SK-N-SH (cell line): Measurements from ENCODE around the gene RABL6. TPM values are rescaled to one million over a fixed set of nuclear protein-coding genes. Genes with fewer than 3 reads are reported as not detected.

Source experiments
- CTCF ChIA-PET: fragments of 300-600, 350-600 bp; formaldehyde crosslinking; extraction: SDS; loops from one replicate; lab custom pipeline; 2021; lab: Yijun Ruan, JAX
- POLR2A ChIA-PET: fragments of 350-600 bp; sonication (Branson Sonifier 250); formaldehyde crosslinking; extraction: SDS; loops from one replicate; lab custom pipeline; 2020; ENCODE audit warnings: antibody characterized with exemption, inconsistent platforms; lab: Yijun Ruan, JAX
- DNase-seq: peaks from one replicate; pipeline ENCODE4 v3.0.0; 2012
- H2AFZ ChIP-seq: fragments of 200-600 bp; sonication (generic); 2 replicates; pipeline ENCODE4 v1.8.1; 2016; ENCODE audit warnings: antibody characterized with exemption, mild to moderate bottlenecking, low read depth
- H3F3A ChIP-seq: fragments of 200-600 bp; sonication (generic); replicated peaks from 2 replicates; pipeline ENCODE3; 2016; ENCODE audit warnings: antibody characterized with exemption, mild to moderate bottlenecking; ENCODE audit not compliant: insufficient read depth
- H3K27ac ChIP-seq, 2 experiments: fragments of 200-500 bp in 1 of 2; fragments of 200-600 bp in 1 of 2; sonication (Bioruptor generic) in 1 of 2; sonication (generic), shearing (Covaris generic) in 1 of 2; 2 replicates each; pipeline versions ENCODE4 v1.5.1 to v1.6.1; 2014 to 2016; ENCODE audit warnings: low read depth in 2 of 2, inconsistent platforms in 1 of 2, low read length in 1 of 2, mild to moderate bottlenecking in 1 of 2, mixed read lengths in 1 of 2
- H3K27me3 ChIP-seq: fragments of 200-600 bp; sonication (generic), shearing (Covaris generic); 2 replicates; pipeline ENCODE4 v1.6.1; 2016; ENCODE audit warnings: mixed run types; ENCODE audit not compliant: insufficient read depth
- H3K36me3 ChIP-seq, 2 experiments: fragments of 200-500 bp in 1 of 2; fragments of 200-600 bp in 1 of 2; sonication (Bioruptor generic) in 1 of 2; sonication (generic) in 1 of 2; replicated peaks in 1 of 2; 2 replicates each; pipeline versions ENCODE3 to v1.5.1; 2014 to 2016; ENCODE audit warnings: low read length in 1 of 2, mild to moderate bottlenecking in 1 of 2; ENCODE audit not compliant: insufficient read depth in 2 of 2, control insufficient read depth in 1 of 2
- H3K4me1 ChIP-seq, 2 experiments: fragments of 200-500 bp in 1 of 2; fragments of 200-600 bp in 1 of 2; sonication (Bioruptor generic) in 1 of 2; sonication (generic), shearing (Covaris generic) in 1 of 2; 2 replicates each; pipeline versions ENCODE4 v1.5.1 to v1.6.1; 2014 to 2016; ENCODE audit warnings: low read depth in 1 of 2, low read length in 1 of 2, mixed run types in 1 of 2; ENCODE audit not compliant: insufficient read depth in 2 of 2, control insufficient read depth in 1 of 2
- H3K4me2 ChIP-seq: fragments of 200-600 bp; sonication (generic), shearing (Covaris generic); 2 replicates; pipeline ENCODE4 v1.6.1; 2017; ENCODE audit warnings: mixed run types
- H3K4me3 ChIP-seq, 2 experiments: fragments of 200-500 bp in 1 of 2; fragments of 200-600 bp in 1 of 2; sonication (Bioruptor generic) in 1 of 2; sonication (generic), shearing (Covaris generic) in 1 of 2; 2 replicates each; pipeline versions ENCODE4 v1.5.1 to v1.8.1; 2014 to 2016; ENCODE audit warnings: low read depth in 2 of 2, inconsistent platforms in 1 of 2, low read length in 1 of 2, mild to moderate bottlenecking in 1 of 2, mixed read lengths in 1 of 2, moderate library complexity in 1 of 2
- H3K79me2 ChIP-seq: fragments of 200-600 bp; sonication (generic); 2 replicates; pipeline ENCODE4 v1.8.1; 2017; ENCODE audit warnings: mild to moderate bottlenecking; ENCODE audit not compliant: insufficient read depth
- H3K9ac ChIP-seq: fragments of 200-600 bp; sonication (generic); 2 replicates; pipeline ENCODE4 v1.6.1; 2017; ENCODE audit warnings: mixed run types
- H3K9me2 ChIP-seq: fragments of 200-600 bp; sonication (generic); 2 replicates; pipeline ENCODE4 v1.6.1; 2017; ENCODE audit warnings: mixed run types
- H3K9me3 ChIP-seq: fragments of 200-600 bp; sonication (generic); 2 replicates; pipeline ENCODE4 v1.6.1; 2017; ENCODE audit warnings: mixed run types, mild to moderate bottlenecking, moderate library complexity
- H4K20me1 ChIP-seq: fragments of 200-600 bp; sonication (generic); 2 replicates; pipeline ENCODE4 v1.6.1; 2017; ENCODE audit warnings: mild to moderate bottlenecking, mixed run types; ENCODE audit not compliant: insufficient read depth
- CHD2 ChIP-seq: fragments of 150-350 bp; IDR thresholded peaks from 2 replicates; pipeline ENCODE4 v1.6.1; 2018; ENCODE audit warnings: low read length; ENCODE audit not compliant: partially characterized antibody
- EP300 ChIP-seq, 2 experiments: IDR thresholded peaks; 2 replicates each; pipeline versions ENCODE4 v1.4.0 to v1.6.1; 2012; ENCODE audit warnings: borderline replicate concordance in 1 of 2, low read depth in 1 of 2, low read length in 1 of 2
- EZH2phosphoT487 ChIP-seq: fragments of 200-600 bp; sonication (generic); IDR thresholded peaks from 2 replicates; pipeline ENCODE4 v1.6.1; 2017; ENCODE audit warnings: low read depth, mixed run types, mild to moderate bottlenecking, antibody characterized with exemption, moderate library complexity, borderline replicate concordance
- FOXJ3 ChIP-seq: sonication (generic); formaldehyde crosslinking; IDR thresholded peaks from 2 replicates; pipeline ENCODE4 v1.5.1; 2020; ENCODE audit warnings: mild to moderate bottlenecking, missing genetic modification reagents
- FOXM1 ChIP-seq: IDR thresholded peaks from 2 replicates; pipeline ENCODE4 v1.4.0; 2012; ENCODE audit warnings: low read depth, mild to moderate bottlenecking
- GABPA ChIP-seq: IDR thresholded peaks from 2 replicates; pipeline ENCODE4 v1.4.0; 2012; ENCODE audit warnings: low read depth, mild to moderate bottlenecking
- JUND ChIP-seq: IDR thresholded peaks from 2 replicates; pipeline ENCODE4 v1.4.0; 2012
- NFIC ChIP-seq: IDR thresholded peaks from 2 replicates; pipeline ENCODE4 v1.4.0; 2012; ENCODE audit warnings: borderline replicate concordance
- RAD21 ChIP-seq: IDR thresholded peaks from 2 replicates; pipeline ENCODE4 v1.6.1; 2012; ENCODE audit warnings: mild to moderate bottlenecking, low read length
- TAF1 ChIP-seq: IDR thresholded peaks from 2 replicates; pipeline ENCODE4 v1.6.1; 2012; ENCODE audit warnings: low read depth, mild to moderate bottlenecking, low read length, moderate library complexity, borderline replicate concordance
- YY1 ChIP-seq: IDR thresholded peaks from 2 replicates; pipeline ENCODE4 v1.4.0; 2012; ENCODE audit warnings: low read depth, mild to moderate bottlenecking
- WGBS: methylation state at CpG from one replicate; pipeline ENCODE4 v1.1.6; 2017; ENCODE audit warnings: low lambda C conversion rate; 5-methylcytosine and 5-hydroxymethylcytosine counted together
- polyA plus RNA-seq, 3 experiments: library from polyadenylated mRNA; depleted of rRNA; stranded (reverse); fragments of >200 nt; gene quantifications; 2 replicates each; pipeline ENCODE4 v1.2.3, GENCODE V29; 2012
- TF ChIP-seq, protein P1 (sequence below): fragments of 200-600 bp; sonication (generic); IDR thresholded peaks from 2 replicates; pipeline ENCODE4 v1.6.1; 2017; ENCODE audit warnings: antibody characterized with exemption, mild to moderate bottlenecking, moderate library complexity
- TF ChIP-seq, protein P2 (sequence below): fragments of 150-350 bp; IDR thresholded peaks from 2 replicates; pipeline ENCODE4 v1.6.1; 2016; ENCODE audit warnings: mild to moderate bottlenecking, low read depth, low read length
- TF ChIP-seq, protein P3 (sequence below): IDR thresholded peaks from 2 replicates; pipeline ENCODE4 v1.6.1; 2012; ENCODE audit warnings: mild to moderate bottlenecking, low read depth, low read length, moderate library complexity
- TF ChIP-seq, protein P4 (sequence below): IDR thresholded peaks from 2 replicates; pipeline ENCODE4 v1.4.0; 2012; ENCODE audit warnings: low read depth, borderline replicate concordance
- TF ChIP-seq, protein P5 (sequence below): IDR thresholded peaks from 2 replicates; pipeline ENCODE4; 2012

RABL6 gene
- polyA plus RNA-seq, 1 of the 3 experiments (the other 2 are of a cell fraction), result 43.6 TPM

DNA sequence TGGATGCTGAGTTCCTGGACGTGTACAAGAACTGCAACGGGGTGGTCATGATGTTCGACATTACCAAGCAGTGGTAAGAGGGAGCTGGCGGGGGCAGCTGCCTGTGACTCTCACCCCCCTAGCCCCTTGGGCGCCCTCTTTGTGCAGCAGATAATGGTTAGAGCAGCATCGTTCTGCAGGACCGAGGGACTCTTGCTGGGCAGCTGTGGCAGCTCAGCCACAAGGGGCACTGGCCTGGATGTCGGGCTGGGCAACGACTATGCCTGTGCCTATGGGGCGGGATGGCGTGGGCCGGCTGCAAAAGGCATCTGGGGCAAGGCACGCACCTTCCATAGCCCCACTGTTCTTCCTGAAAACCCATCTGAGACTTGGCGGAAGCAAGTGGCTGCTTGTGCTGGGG is 21.7 kb downstream of the RABL6 start:
- DNase-seq, result no peak
- ChIA-PET CTCF (interaction anchor here (0.7 to 5.7 kb wide), 2 partner anchors 8 to 13 kb away, joined by 3 to 36 read pairs; partner anchors contain the start of gene AJM1), POLR2A (interaction anchor here (0.6 to 1.8 kb wide), 3 partner anchors 11 to 304 kb away, joined by 3 to 6 read pairs (median 4); partner anchors contain the start of gene AJM1)
- H3K4me2 ChIP-seq, result no peak overlapping the region
- no peaks in the 10 kb centered on the region for H3K9me3 ChIP-seq
- no peak overlapping the region for H3K27ac ChIP-seq
- H3K4me3 ChIP-seq, result no peak overlapping the region
- no peak overlapping the region for H2AFZ ChIP-seq
- no peaks in the 10 kb centered on the region for H3F3A ChIP-seq
- H4K20me1 ChIP-seq, result no peaks in the 10 kb centered on the region
- no peaks in the 10 kb centered on the region for H3K79me2 ChIP-seq
- no peaks in the 10 kb centered on the region for H3K4me1 ChIP-seq
- TF ChIP-seq FOXJ3 (CRISPR knock-in tag) (no peak), CHD2 (no peak), RAD21 (no peak), EZH2phosphoT487 (no peak), TAF1 (no peak), FOXM1 (no peak), YY1 (no peak), NFIC (no peak), EP300 (IDR thresholded peaks at IDR 0.05; ENCODE audit: borderline replicate concordance in 1 of 2, low read depth in 1 of 2, low read length in 1 of 2) (no peak), JUND (no peak), GABPA (no peak)
- TF ChIP-seq, protein P1, sequence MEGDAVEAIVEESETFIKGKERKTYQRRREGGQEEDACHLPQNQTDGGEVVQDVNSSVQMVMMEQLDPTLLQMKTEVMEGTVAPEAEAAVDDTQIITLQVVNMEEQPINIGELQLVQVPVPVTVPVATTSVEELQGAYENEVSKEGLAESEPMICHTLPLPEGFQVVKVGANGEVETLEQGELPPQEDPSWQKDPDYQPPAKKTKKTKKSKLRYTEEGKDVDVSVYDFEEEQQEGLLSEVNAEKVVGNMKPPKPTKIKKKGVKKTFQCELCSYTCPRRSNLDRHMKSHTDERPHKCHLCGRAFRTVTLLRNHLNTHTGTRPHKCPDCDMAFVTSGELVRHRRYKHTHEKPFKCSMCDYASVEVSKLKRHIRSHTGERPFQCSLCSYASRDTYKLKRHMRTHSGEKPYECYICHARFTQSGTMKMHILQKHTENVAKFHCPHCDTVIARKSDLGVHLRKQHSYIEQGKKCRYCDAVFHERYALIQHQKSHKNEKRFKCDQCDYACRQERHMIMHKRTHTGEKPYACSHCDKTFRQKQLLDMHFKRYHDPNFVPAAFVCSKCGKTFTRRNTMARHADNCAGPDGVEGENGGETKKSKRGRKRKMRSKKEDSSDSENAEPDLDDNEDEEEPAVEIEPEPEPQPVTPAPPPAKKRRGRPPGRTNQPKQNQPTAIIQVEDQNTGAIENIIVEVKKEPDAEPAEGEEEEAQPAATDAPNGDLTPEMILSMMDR, result no peak
- TF ChIP-seq, protein P2, sequence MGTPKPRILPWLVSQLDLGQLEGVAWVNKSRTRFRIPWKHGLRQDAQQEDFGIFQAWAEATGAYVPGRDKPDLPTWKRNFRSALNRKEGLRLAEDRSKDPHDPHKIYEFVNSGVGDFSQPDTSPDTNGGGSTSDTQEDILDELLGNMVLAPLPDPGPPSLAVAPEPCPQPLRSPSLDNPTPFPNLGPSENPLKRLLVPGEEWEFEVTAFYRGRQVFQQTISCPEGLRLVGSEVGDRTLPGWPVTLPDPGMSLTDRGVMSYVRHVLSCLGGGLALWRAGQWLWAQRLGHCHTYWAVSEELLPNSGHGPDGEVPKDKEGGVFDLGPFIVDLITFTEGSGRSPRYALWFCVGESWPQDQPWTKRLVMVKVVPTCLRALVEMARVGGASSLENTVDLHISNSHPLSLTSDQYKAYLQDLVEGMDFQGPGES, result no peak
- TF ChIP-seq, protein P3, sequence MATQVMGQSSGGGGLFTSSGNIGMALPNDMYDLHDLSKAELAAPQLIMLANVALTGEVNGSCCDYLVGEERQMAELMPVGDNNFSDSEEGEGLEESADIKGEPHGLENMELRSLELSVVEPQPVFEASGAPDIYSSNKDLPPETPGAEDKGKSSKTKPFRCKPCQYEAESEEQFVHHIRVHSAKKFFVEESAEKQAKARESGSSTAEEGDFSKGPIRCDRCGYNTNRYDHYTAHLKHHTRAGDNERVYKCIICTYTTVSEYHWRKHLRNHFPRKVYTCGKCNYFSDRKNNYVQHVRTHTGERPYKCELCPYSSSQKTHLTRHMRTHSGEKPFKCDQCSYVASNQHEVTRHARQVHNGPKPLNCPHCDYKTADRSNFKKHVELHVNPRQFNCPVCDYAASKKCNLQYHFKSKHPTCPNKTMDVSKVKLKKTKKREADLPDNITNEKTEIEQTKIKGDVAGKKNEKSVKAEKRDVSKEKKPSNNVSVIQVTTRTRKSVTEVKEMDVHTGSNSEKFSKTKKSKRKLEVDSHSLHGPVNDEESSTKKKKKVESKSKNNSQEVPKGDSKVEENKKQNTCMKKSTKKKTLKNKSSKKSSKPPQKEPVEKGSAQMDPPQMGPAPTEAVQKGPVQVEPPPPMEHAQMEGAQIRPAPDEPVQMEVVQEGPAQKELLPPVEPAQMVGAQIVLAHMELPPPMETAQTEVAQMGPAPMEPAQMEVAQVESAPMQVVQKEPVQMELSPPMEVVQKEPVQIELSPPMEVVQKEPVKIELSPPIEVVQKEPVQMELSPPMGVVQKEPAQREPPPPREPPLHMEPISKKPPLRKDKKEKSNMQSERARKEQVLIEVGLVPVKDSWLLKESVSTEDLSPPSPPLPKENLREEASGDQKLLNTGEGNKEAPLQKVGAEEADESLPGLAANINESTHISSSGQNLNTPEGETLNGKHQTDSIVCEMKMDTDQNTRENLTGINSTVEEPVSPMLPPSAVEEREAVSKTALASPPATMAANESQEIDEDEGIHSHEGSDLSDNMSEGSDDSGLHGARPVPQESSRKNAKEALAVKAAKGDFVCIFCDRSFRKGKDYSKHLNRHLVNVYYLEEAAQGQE, result no peak
- TF ChIP-seq, protein P4, sequence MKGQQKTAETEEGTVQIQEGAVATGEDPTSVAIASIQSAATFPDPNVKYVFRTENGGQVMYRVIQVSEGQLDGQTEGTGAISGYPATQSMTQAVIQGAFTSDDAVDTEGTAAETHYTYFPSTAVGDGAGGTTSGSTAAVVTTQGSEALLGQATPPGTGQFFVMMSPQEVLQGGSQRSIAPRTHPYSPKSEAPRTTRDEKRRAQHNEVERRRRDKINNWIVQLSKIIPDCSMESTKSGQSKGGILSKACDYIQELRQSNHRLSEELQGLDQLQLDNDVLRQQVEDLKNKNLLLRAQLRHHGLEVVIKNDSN, result no peak
- TF ChIP-seq, protein P5, sequence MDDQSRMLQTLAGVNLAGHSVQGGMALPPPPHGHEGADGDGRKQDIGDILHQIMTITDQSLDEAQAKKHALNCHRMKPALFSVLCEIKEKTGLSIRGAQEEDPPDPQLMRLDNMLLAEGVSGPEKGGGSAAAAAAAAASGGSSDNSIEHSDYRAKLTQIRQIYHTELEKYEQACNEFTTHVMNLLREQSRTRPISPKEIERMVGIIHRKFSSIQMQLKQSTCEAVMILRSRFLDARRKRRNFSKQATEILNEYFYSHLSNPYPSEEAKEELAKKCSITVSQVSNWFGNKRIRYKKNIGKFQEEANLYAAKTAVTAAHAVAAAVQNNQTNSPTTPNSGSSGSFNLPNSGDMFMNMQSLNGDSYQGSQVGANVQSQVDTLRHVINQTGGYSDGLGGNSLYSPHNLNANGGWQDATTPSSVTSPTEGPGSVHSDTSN, result no peak
- H3K36me3 ChIP-seq, result peaks cover 8 to 77% of the 10 kb centered on the region in 2 experiments
- 95% methylated on average over 6 of the region's 14 CpGs for WGBS
- no peak overlapping the region for H3K9ac ChIP-seq
- H3K9me2 ChIP-seq, result no peaks in the 10 kb centered on the region
- no peaks in the 10 kb centered on the region for H3K27me3 ChIP-seq
